ENCODE data around the gene SYDE1.
A peak's percentile ranks its signal among the peaks of the same experiment; 100 is the strongest.

The SYDE1 gene

GRCh38 chr19:15108845-15109767 lies 1.9 kb downstream of the SYDE1 start:
- DNase-seq = no peak

GRCh38 chr19:15109768-15110417 lies 2.7 kb downstream of the SYDE1 start:
- no peak for DNase-seq

- DNase-seq = no peak
Measured at GRCh38 chr19:15110418-15110815, 3.2 kb downstream of the SYDE1 start.

GRCh38 chr19:15111758-15112157 lies 4.6 kb downstream of the SYDE1 start:
- no peak for DNase-seq

- no peak for DNase-seq
Measured at GRCh38 chr19:15112385-15112784, 5.2 kb downstream of the SYDE1 start.

GRCh38 chr19:15113245-15114152 lies 6.3 kb downstream of the SYDE1 start:
- no peak for DNase-seq

GRCh38 chr19:15114153-15114540 lies 6.9 kb downstream of the SYDE1 start:
- DNase-seq = no peak

GRCh38 chr19:15115080-15115479 lies 7.9 kb downstream of the SYDE1 start:
- no peak for DNase-seq

GRCh38 chr19:15115762-15116615 lies 8.8 kb downstream of the SYDE1 start:
- DNase-seq = no peak

- no peak for DNase-seq
Measured at GRCh38 chr19:15116856-15117255, 9.7 kb downstream of the SYDE1 start.

GRCh38 chr19:15118248-15118647 lies 11.0 kb downstream of the SYDE1 start:
- DNase-seq = no peak

GRCh38 chr19:15118789-15119494 lies 11.7 kb downstream of the SYDE1 start:
- no peak for DNase-seq

GRCh38 chr19:15120135-15121026 lies 13.2 kb downstream of the SYDE1 start:
- no peak for DNase-seq

- DNase-seq = no peak
Measured at GRCh38 chr19:15122331-15123030, 15.3 kb downstream of the SYDE1 start.

GRCh38 chr19:15123031-15123890 lies 16.1 kb downstream of the SYDE1 start:
- no peak for DNase-seq

GRCh38 chr19:15123900-15124299 lies 16.7 kb downstream of the SYDE1 start:
- DNase-seq = peak; percentile 26 to 71

- DNase-seq = no peak
Measured at GRCh38 chr19:15124572-15125231, 17.5 kb downstream of the SYDE1 start.
